Esophagus (tissue), 2 donors: Measurements from ENCODE around the gene CNNM1. TPM values are rescaled to one million over a fixed set of nuclear protein-coding genes. Genes with fewer than 3 reads are reported as not detected.

Experiments
- H3K27ac ChIP-seq, 2 donors: one replicate each; pipeline ENCODE4 v1.5.1; 2013; ENCODE audit warnings: low read depth in 2 of 2, mild to moderate bottlenecking in 2 of 2, inconsistent platforms in 1 of 2, low read length in 1 of 2, moderate library complexity in 1 of 2
- H3K27me3 ChIP-seq, 2 donors: one replicate each; pipeline ENCODE4 v1.6.1; 2013; ENCODE audit warnings: low read length in 2 of 2, control low read depth in 1 of 2, mild to moderate bottlenecking in 1 of 2; ENCODE audit not compliant: insufficient read depth in 2 of 2, control insufficient read depth in 1 of 2
- H3K36me3 ChIP-seq, 2 donors: one replicate each; pipeline ENCODE4 v1.6.1; 2013; ENCODE audit warnings: low read length in 1 of 2; ENCODE audit not compliant: control insufficient read depth in 2 of 2, insufficient read depth in 2 of 2
- H3K4me1 ChIP-seq, 2 donors: one replicate each; pipeline ENCODE4 v1.6.1; 2013; ENCODE audit warnings: low read length in 1 of 2; ENCODE audit not compliant: control insufficient read depth in 2 of 2, insufficient read depth in 2 of 2
- H3K4me3 ChIP-seq, 2 donors: one replicate each; pipeline ENCODE4 v1.5.1; 2013; ENCODE audit warnings: low read length in 2 of 2, mild to moderate bottlenecking in 2 of 2, low read depth in 1 of 2, moderate library complexity in 1 of 2
- H3K9me3 ChIP-seq, 2 donors: one replicate each; pipeline ENCODE4 v1.6.1; 2013; ENCODE audit warnings: mild to moderate bottlenecking in 2 of 2, low read depth in 1 of 2, low read length in 1 of 2, moderate library complexity in 1 of 2; ENCODE audit not compliant: control insufficient read depth in 2 of 2, insufficient read depth in 1 of 2
- WGBS, 2 donors: extraction: QIAGEN DNeasy Blood & Tissue Kit; methylation state at CpG; one replicate each; pipeline ENCODE4 v1.1.7; 2013; 5-methylcytosine and 5-hydroxymethylcytosine counted together
- polyA plus RNA-seq, 2 donors: library from polyadenylated mRNA; stranded (reverse); fragments of 200-250 nt; gene quantifications; one replicate each; pipeline ENCODE4 v1.2.3, GENCODE V29; 2013
- donor health status: healthy with polysubstance abuse.
- donor health status: Bipolar disorder and iron deficiency.

The CNNM1 gene
- polyA plus RNA-seq, 2 donors, result 0.61 to 0.81 TPM

GRCh38 chr10:99343262-99343661, 14.1 kb downstream of the CNNM1 start:
- H3K9me3 ChIP-seq, result no peaks in the 10 kb centered on the region
- H3K36me3 ChIP-seq, result no peaks in the 10 kb centered on the region
- WGBS, 2 donors, result 92 to 93% methylated on average over 5 of the region's 5 CpGs
- H3K4me3 ChIP-seq, result no peak overlapping the region
- no peaks in the 10 kb centered on the region for H3K27me3 ChIP-seq
- H3K27ac ChIP-seq, result no peak overlapping the region
- H3K4me1 ChIP-seq, result no peaks in the 10 kb centered on the region

GRCh38 chr10:99344715-99345114, 15.6 kb downstream of the CNNM1 start:
- Histone ChIP-seq H3K9me3 (no peaks in the 10 kb centered on the region), H3K4me3 (no peak overlapping the region), H3K27ac (no peak overlapping the region), H3K36me3 (no peaks in the 10 kb centered on the region), H3K27me3 (no peaks in the 10 kb centered on the region), H3K4me1 (no peaks in the 10 kb centered on the region)
- WGBS, 2 donors, result 59 to 69% methylated on average over 4 of the region's 4 CpGs

GRCh38 chr10:99345350-99345749, 16.2 kb downstream of the CNNM1 start:
- H3K36me3 ChIP-seq, result no peaks in the 10 kb centered on the region
- no peak overlapping the region for H3K27ac ChIP-seq
- H3K9me3 ChIP-seq, result no peaks in the 10 kb centered on the region
- H3K4me1 ChIP-seq, result no peaks in the 10 kb centered on the region
- H3K27me3 ChIP-seq, result no peaks in the 10 kb centered on the region
- 91 to 93% methylated on average over 1 of the region's 1 CpG for WGBS, 2 donors
- no peak overlapping the region for H3K4me3 ChIP-seq

- Histone ChIP-seq H3K27me3 (no peaks in the 10 kb centered on the region), H3K4me3 (no peak overlapping the region), H3K27ac (no peak overlapping the region), H3K4me1 (no peaks in the 10 kb centered on the region), H3K36me3 (no peaks in the 10 kb centered on the region), H3K9me3 (no peaks in the 10 kb centered on the region)
- WGBS, 2 donors, result 65 to 67% methylated on average over 1 of the region's 1 CpG
Measured at GRCh38 chr10:99346247-99346646, 17.1 kb downstream of the CNNM1 start.

- 83 to 89% methylated on average over 5 of the region's 5 CpGs for WGBS, 2 donors
- no peaks in the 10 kb centered on the region for H3K27me3 ChIP-seq
- H3K36me3 ChIP-seq, result no peaks in the 10 kb centered on the region
- no peak overlapping the region for H3K4me3 ChIP-seq
- H3K9me3 ChIP-seq, result no peaks in the 10 kb centered on the region
- H3K27ac ChIP-seq, result no peak overlapping the region
- no peaks in the 10 kb centered on the region for H3K4me1 ChIP-seq
Measured at GRCh38 chr10:99347672-99348071, 18.5 kb downstream of the CNNM1 start.

- no peaks in the 10 kb centered on the region for H3K27me3 ChIP-seq
- 67 to 77% methylated on average over 1 of the region's 1 CpG for WGBS, 2 donors
- H3K27ac ChIP-seq, result no peak overlapping the region
- H3K36me3 ChIP-seq, result no peaks in the 10 kb centered on the region
- H3K4me3 ChIP-seq, result no peak overlapping the region
- H3K4me1 ChIP-seq, result no peaks in the 10 kb centered on the region
- no peaks in the 10 kb centered on the region for H3K9me3 ChIP-seq
Measured at GRCh38 chr10:99353182-99353581, 24.0 kb downstream of the CNNM1 start.

GRCh38 chr10:99357691-99358090, 28.5 kb downstream of the CNNM1 start:
- 56 to 64% methylated on average over 3 of the region's 3 CpGs for WGBS, 2 donors
- Histone ChIP-seq H3K27me3 (no peaks in the 10 kb centered on the region), H3K4me1 (no peaks in the 10 kb centered on the region), H3K4me3 (no peak overlapping the region), H3K36me3 (peaks cover 0 to 3% of the 10 kb centered on the region in 2 donors), H3K9me3 (no peaks in the 10 kb centered on the region), H3K27ac (no peak overlapping the region)

GRCh38 chr10:99358101-99358500, 28.9 kb downstream of the CNNM1 start:
- Histone ChIP-seq H3K9me3 (no peaks in the 10 kb centered on the region), H3K27me3 (no peaks in the 10 kb centered on the region), H3K36me3 (peaks cover 0 to 3% of the 10 kb centered on the region in 2 donors), H3K27ac (no peak overlapping the region), H3K4me3 (no peak overlapping the region), H3K4me1 (no peaks in the 10 kb centered on the region)
- whole genome bisulfite sequencing, 2 donors, result 61 to 75% methylated on average over 1 of the region's 1 CpG

GRCh38 chr10:99360934-99361333, 31.8 kb downstream of the CNNM1 start:
- 72 to 80% methylated on average over 5 of the region's 5 CpGs for WGBS, 2 donors
- no peak overlapping the region for H3K4me3 ChIP-seq
- no peak overlapping the region for H3K27ac ChIP-seq
- H3K4me1 ChIP-seq, result no peaks in the 10 kb centered on the region
- peaks cover 0 to 3% of the 10 kb centered on the region in 2 donors for H3K36me3 ChIP-seq
- H3K27me3 ChIP-seq, result no peaks in the 10 kb centered on the region
- no peaks in the 10 kb centered on the region for H3K9me3 ChIP-seq

- H3K9me3 ChIP-seq, result no peaks in the 10 kb centered on the region
- H3K27me3 ChIP-seq, result no peaks in the 10 kb centered on the region
- WGBS, 2 donors, result 81 to 85% methylated on average over 4 of the region's 4 CpGs
- H3K36me3 ChIP-seq, result peaks cover 0 to 3% of the 10 kb centered on the region in 2 donors
- no peak overlapping the region for H3K27ac ChIP-seq
- no peak overlapping the region for H3K4me3 ChIP-seq
- no peaks in the 10 kb centered on the region for H3K4me1 ChIP-seq
Measured at GRCh38 chr10:99364125-99364524, 35.0 kb downstream of the CNNM1 start.
